HG02870 (cell line): ENCODE data around the gene NR0B2.
"Not testable (repeated sequence)": the region's sequence is repeated elsewhere in the genome, so short reads cannot be mapped to it uniquely, and the experiment has no call there.

Experiments
- ATAC-seq: cut with Tn5 transposase; IDR thresholded peaks from one replicate; pipeline ENCODE4 v1.9.1; 2021; ENCODE audit warnings: mild to moderate bottlenecking, moderate library complexity; ENCODE audit not compliant: unreplicated experiment

Gene NR0B2, protein sequence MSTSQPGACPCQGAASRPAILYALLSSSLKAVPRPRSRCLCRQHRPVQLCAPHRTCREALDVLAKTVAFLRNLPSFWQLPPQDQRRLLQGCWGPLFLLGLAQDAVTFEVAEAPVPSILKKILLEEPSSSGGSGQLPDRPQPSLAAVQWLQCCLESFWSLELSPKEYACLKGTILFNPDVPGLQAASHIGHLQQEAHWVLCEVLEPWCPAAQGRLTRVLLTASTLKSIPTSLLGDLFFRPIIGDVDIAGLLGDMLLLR

DNA sequence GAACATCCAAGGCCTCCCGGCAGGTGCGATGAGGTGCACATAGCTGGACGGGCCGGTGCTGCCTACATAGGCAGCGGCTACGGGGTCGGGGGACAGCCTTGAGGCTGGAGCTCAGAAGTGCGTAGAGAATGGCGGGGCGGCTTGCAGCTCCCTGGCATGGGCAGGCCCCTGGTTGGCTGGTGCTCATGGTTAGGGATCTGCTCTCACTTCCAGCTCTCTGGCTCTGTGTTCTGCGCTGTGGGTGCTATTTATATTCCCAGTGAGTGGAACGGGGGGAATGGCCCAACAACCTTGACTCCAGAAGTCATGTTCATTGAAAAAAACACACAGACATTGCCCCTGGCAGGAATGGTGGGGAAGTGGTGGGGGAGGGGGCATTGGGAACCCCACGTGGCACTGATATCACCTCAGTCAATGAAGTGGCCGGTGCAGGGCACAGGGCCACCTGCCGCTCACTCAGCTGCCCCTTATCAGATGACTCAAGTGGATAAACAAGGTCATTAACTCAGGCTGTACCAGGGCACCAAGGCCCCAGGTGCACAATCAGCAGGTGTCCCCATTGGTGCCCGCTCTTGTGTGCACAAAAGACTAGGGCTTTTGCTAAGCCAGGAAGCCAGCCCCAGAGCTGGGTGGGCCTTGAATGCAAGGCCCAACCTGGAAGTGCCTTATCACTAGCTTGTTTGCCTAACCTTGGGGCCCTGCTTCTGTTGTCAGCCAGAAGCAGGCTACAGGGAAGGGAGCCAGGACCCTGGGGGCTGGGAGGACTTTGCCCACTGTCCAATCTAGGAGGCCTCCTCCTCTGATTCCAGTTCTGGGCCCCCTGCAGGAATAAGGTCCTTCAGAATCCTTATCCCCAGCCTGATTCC, at the start of gene NR0B2:
Gene NR0B2, minus strand, starts transcription at position 222 of the 866 bp plus-strand sequence. Its CDS starts 35 bp downstream, at position 187.
- ATAC-seq: no peak

DNA sequence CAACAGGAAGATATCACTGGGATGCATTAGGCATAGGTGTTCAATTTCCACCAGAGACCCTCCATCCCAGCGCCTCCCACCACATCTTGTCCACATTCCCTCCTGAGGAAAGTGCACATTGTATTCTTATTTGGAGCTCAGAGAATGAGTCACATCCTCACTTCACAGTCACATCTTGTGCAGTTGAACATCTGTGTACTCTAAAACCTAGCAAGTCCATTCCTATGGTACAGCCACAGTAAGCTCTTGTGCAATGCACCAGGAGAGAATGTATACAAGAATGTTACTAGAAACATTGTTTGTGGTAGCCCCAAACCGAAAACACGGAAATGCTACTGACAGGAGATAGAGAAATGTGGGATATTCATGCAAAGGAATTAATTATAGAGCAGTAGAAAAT, 48.1 kb upstream of the NR0B2 start:
- no peak for ATAC-seq

DNA sequence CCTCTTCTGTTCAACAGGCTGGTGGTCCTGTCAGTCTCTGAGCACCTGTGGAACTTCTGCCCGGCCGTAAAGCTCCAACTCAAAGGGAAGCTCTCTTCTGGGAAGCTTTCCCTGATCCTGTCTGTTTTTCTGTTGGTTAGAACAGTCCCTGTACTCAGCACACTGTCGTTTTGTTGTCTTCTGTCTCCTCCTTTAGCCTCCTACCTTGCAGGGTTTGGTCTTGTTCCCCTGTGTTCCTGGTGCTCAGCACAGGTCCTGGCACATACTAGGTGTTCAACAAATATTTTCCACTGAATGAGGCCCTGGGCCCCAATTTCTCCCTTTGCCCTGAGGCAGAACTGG, 46.8 kb upstream of the NR0B2 start:
- no peak for ATAC-seq

DNA sequence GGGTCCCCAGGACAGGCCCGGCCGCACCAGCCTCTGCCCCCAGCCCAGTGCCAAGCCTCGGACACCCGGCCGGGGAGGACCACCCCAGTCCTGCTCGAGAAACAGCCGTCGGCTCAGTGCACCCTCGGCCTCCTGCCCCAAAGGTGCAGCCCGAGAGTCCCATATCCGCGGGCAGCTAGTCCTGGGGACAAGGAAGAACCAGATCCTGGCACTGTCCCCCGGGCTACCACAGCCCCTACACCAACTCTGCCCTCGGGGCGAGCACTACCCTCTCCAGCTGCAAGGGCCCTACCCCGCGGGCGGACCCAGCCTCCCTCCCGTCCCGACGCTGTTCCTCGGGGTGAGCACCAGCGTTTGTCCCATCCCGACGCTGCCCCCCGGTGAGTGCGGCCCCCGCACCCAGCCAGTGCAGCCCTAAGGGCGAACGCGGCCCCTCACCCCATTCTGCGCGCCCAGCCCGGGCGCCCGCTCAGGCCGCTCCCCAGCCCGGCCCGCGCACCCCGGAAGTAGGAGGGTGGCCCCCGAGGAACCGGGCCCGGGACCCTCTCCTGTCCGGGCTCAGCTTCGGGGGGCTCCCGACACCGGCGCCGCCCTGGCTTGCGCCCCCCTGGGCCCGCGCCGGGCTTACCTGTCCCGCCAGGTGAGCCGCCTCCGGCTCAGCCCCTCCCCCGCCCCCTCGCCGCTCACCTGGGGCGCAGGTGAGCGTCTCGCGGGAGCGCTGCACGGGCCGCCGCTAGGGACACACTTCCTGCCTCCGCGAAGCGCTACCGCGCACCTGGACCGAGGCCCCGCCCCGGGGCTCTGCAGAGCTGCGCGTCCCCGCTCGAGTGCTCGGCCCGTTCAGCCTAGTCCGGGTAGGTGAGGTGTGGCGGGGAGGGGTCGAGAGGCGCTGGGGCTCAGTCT, 46.2 kb upstream of the NR0B2 start, which contains the start of gene KDF1:
Gene KDF1, minus strand, starts transcription at position 747 of the 903 bp plus-strand sequence. CDS start 8,088 bp downstream, outside the sequence.
- no peak for ATAC-seq

DNA sequence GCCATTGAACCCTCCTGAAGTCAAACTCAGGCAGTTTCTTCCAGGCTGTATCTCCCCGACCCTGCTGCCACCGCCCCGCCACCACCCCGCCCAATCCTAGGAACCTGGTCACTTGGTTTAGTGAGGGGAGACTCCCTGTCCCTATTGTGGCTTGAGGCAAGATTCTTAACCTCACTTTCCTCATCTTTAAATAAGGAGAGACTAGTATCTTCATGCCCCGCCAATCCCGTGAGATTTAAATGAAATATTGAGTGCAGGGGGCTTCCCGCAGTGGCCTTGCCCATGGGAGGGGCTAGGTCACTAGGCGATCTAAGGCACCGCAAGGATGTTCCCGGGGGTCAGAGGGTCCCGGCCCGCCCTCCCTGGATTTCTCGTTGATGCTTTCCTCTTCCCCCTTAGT, 45.5 kb upstream of the NR0B2 start:
- no peak for ATAC-seq

DNA sequence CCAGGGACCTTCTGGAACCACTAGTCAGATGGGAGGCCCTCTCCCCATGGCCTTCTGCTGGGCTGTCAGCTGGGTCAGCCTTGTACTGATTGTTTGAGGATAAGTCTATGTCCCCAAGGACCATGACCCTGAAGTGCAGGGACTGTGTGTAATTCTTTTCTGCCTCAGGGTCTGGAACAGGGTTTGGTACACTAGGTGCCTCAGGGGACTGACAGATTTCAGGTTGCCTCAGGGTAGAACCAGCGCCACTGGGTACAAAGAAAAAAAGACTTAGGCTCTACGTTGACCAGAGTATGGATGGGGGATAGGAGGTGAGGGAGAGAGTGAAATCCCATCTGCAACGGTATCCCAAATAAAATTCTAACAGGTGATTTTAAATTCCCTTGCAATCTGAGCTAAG, 43.5 kb upstream of the NR0B2 start:
- ATAC-seq: no peak

DNA sequence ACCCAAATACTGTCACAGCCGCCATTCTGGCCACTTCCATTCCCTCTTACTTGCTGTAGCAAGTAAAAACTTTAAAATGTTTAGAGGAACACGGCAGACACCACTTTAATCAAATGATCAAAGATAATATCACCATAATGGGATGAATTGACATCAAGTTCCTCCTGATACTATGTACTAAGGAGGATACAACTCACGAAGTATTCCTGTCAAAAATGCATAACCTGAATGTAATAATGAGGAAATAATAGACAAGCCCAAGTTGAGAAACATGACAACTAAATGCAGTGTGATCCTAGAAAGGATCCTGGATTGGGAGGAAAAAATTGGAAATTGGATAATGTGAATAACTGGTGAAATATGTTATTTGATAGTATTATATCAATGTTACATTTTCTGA, 42.5 kb upstream of the NR0B2 start:
- ATAC-seq: no peak

DNA sequence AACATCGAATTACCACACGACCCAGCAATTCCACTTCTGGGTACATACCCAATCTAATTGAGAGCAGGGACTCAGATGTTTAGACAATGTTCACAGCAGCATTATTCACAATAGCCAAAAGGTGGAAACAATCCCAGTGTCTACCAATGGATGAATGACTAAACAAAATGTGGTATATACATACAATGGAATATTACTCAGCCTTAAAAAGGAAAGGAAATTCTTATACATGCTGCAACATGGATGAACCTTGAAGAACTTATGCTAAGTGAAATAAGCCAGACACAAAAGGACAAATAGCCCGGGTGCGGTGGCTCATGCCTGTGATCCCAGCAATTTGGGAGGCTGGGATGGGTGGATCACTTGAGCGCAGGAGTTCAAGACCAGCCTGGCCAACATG, 39.6 kb upstream of the NR0B2 start:
- ATAC-seq: no peak

DNA sequence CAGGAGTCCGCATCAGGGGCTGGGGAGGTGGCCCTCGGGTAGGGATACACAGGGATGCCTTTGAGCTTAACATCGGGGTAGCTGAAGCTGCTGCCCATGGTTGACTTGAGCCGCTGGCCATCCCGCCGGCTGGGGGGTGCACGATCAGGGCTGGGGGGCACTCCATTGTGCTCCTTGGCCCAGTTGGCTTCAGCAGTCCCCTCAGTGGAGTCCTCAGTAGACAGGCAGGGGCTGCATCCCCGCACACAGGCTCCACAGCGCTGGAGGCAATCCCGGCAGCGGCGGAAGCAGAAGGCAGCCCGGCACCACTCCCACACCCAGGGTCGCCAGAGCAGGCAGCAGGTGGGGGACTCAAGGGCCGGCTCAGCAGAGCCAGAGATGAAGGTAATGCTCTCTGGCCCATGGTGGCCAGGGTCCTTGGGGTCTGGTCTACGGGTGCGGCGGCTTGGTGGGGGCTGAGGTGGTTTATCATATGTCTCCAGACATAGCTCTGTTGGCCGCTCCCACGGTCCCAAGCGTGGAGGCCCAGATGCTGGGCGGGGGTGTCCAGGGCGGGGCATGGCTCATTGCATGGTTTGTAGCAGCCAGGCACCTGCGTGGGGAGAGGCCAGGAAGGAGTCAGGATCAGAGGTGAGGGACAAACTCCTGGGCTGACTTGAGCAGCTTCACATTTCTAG, 38.2 kb upstream of the NR0B2 start:
- no peak for ATAC-seq

DNA sequence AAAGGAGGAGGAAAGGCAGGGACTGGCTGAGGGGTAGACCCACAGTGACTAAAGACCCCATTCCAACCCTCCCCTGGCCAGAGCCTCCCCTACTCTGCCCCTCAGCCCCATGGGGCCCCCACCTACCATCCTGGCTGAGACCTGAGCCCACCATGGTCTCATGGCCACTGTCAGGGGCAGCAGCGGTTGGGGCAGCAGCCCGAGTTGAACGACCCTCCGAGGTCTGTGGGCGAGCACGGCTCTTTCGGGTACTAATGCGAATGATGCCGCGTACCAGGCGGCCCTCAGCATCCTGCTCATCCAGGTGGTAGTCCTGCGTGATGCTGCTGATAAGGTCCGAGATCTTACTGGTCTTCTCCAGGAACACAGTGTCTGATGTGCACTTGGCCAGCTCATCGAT, 37.4 kb upstream of the NR0B2 start:
- no peak for ATAC-seq

DNA sequence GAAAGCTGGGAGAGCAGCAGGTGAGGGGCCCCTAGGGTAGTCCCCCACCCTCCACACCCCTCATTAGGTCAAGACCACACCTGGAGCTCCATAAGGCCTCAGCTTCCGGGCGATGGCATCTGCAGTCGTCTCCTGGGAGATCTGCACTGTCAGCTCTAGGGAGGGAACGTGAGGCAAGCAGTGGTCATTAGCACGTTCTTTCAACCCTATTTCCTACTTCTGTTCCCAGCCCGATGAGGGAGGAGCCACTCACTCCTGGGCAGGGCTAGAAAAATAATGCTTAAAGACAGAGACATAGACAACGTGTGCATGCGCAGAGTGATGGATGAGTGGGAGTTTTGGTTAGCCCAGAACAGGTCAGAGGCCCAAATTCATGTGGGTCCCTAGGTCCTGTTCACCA, 36.8 kb upstream of the NR0B2 start:
- no peak for ATAC-seq

DNA sequence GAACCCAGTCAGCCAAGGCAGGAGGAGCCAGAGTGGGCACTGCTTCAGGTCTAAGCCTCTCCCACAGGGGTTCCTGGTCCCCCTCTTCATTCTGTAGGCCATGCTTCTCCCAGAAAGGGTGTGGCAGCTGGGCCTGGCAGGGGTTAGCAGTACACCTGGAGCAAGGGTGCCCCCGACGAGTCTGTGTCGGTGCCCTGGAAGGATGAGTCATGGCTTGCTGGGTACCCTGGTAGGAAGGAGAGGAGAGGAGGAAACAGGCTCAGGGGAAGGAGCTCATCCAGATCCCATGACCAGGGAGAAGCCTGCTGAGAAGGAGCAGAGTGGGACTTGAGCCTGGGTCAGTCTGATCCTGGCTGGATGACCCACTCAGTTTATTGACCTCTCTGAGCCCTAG, 36.1 kb upstream of the NR0B2 start:
- ATAC-seq: no peak

DNA sequence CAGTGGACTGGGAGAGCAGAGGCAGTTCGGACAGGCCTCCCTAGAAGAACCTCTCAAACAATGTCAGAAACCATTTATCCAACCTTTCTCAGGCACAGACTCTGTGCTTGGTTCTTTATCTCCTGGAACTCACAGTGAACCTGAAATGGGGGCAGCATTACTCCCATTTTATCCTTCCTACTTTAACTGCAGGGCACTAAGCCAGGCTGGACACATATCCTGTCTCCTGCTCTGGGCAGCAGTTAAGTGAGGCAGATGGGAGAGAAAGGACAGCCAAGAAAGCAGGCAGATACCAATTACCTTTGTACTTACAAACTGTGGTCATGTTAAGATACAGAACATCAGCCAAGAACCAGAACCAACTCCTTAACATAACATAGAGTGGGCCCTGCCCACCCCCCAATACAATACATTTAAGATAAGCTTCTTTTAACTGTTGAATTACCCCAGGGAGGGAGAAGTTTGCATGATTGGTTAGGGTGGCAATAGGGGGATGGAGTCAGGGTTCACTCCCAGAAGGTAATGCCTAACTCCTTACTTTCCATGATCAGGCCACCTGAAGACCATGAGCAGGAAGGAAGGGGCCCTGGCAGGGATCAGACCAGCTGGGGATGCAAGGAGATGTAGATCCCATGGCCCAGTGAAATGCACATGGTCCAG, 35.6 kb upstream of the NR0B2 start:
- no peak for ATAC-seq

DNA sequence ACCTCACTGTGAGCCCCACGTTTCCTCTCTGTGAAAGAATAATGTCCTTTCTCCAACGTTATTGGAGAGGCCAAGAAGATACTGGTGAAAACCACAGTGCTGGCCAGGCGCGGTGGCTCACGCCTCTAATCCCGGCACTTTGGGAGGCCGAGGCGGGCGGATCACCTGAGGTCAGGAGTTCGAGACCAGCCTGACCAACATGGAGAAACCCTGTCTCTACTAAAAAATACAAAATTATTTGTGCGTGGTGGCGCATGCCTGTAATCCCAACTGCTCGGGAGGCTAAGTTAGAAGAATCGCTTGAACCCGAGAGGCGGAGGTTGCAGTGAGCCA, 34.9 kb upstream of the NR0B2 start:
- not testable (repeated sequence) for ATAC-seq

DNA sequence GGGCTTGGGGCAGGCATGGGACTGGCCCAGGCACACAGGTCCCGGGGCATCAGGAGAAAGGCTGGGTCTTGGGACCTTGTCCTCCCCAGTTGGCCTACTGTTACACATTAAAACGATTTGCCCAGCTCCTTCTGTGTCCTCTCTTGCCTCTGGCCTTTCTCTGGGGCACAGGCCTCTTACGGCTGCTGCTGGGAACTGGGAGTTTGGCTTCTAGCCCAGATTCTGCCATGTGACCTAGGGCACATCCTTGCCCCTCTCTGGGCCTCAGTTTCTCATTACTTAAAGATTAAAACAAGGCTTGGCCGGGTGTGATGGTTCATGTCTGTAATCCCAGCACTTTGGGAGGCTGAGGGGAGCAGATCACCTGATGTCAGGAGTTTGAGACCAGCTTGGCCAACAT, 32.5 kb upstream of the NR0B2 start:
- ATAC-seq: no peak

DNA sequence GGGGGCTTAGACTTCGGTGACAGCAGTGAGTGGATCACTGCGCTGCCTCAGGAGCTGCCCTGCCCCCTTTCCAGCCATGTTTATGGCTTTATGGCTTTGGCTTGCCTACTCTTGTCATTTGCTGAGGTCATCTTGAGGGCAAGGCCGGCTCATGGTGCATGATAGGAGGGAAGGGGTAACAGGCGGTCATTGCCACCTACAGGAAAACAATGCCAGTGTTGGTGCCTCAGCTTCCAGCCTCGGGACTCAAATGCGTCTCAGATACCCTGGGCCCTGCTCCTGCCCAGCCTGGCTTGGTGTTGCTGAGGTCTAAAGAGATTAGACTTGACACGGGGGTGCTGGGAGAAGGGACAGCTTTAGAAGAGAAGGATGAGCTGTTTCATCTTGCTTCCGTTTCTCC, 32.0 kb upstream of the NR0B2 start:
- no peak for ATAC-seq

DNA sequence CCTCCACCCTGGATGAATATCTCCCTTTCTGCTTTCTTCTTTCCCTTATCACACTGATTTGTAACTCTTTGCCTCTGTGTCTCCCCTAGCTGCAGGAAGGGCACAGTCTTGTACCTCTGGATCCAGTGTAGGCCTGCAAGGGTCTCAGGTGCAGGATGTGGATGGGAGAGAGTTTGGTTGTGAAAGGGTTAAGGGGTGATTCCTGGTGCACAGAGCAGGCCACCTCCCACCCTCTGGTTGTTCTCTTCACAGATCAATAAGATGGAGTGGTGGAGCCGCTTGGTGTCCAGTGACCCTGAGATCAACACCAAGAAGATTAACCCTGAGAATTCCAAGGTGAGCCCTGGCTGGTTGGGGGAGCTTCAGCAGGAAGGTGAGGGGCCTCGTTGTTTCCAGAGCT, 31.4 kb upstream of the NR0B2 start:
- no peak for ATAC-seq

DNA sequence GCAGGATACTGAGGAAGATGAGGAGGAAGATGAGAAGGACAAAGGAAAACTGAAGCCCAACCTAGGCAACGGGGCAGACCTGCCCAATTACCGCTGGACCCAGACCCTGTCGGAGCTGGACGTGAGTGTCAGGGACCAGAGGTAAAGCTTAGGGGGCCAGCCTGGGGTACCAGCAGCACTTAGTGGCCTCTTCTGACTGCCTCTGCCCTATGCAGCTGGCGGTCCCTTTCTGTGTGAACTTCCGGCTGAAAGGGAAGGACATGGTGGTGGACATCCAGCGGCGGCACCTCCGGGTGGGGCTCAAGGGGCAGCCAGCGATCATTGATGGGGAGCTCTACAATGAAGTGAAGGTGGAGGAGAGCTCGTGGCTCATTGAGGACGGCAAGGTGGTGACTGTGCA, 28.9 kb upstream of the NR0B2 start:
- ATAC-seq: no peak

DNA sequence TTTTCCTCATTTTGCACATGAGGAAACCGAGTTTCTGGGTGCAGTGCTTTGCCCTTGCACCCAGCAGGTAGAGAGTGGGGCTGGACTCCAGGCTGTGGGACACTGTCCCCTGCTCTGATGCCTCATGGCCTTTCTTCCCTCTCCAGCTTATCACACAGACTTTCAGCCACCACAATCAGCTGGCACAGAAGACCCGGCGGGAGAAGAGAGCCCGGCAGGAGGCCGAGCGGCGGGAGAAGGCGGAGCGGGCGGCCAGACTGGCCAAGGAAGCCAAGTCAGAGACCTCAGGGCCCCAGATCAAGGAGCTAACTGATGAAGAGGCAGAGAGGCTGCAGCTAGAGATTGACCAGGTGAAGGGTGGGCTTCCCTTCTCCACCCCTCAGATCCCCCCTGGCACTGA, 27.5 kb upstream of the NR0B2 start:
- no peak for ATAC-seq

DNA sequence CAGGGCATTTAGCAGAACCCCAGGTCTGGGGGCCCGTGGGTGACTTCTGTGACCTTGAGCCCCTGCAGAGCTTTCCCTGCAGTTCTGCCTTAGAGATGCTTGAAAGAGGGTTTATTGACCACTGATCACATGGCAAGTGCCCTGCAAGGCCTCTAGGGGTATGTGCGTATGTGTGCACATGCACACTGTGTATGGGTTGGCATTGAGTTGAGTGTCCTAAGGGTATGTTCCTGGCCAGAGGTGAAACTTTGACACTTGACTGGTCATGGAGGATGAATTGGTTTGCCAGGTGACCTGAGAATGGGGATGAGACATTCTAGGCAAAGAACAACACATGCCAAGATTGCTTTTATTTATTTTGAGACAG, 24.9 kb upstream of the NR0B2 start:
- no peak for ATAC-seq
